Kidney (tissue), 14 donors: ENCODE results near the gene MATR3. TPM values are rescaled to one million over a fixed set of nuclear protein-coding genes. Genes with fewer than 3 reads are reported as not detected.

Experiments used
- DNase-seq, 5 donors: peaks; one replicate each; pipeline ENCODE4 v3.0.0-alpha.2; 2013 to 2020
- FAIRE-seq: peaks from 2 replicates; lab custom pipeline; 2012; peaks lifted over from hg19 to GRCh38; lab: Jason Lieb, UNC
- H3K27ac ChIP-seq, 2 donors: one replicate each; pipeline ENCODE4 v1.7.0; 2013; ENCODE audit warnings: low read depth in 2 of 2, low read length in 2 of 2, inconsistent platforms in 1 of 2
- H3K27me3 ChIP-seq: one replicate; pipeline ENCODE4 v1.7.1; 2013; ENCODE audit warnings: low read length, inconsistent platforms; ENCODE audit not compliant: control insufficient read depth, insufficient read depth
- H3K36me3 ChIP-seq, 3 donors: one replicate each; pipeline versions ENCODE4 v1.7.0 to v1.7.1; 2013; ENCODE audit warnings: low read length in 3 of 3, control low read depth in 1 of 3, inconsistent platforms in 1 of 3; ENCODE audit not compliant: insufficient read depth in 3 of 3, control insufficient read depth in 2 of 3
- H3K4me1 ChIP-seq, 3 donors: one replicate each; pipeline versions ENCODE4 v1.7.0 to v1.7.1; 2013; ENCODE audit warnings: low read length in 3 of 3, inconsistent platforms in 1 of 3, low read depth in 1 of 3; ENCODE audit not compliant: control insufficient read depth in 2 of 3, insufficient read depth in 2 of 3
- H3K4me3 ChIP-seq, 3 donors: one replicate each; pipeline versions ENCODE4 v1.7.0 to v1.8.1; 2013; ENCODE audit warnings: low read length in 3 of 3, control low read depth in 1 of 3, inconsistent platforms in 1 of 3
- H3K9ac ChIP-seq, 3 donors: one replicate each; pipeline versions ENCODE4 v1.7.0 to v1.7.1; 2013; ENCODE audit warnings: low read length in 3 of 3, control low read depth in 1 of 3, inconsistent platforms in 1 of 3
- H3K9me3 ChIP-seq, 3 donors: one replicate each; pipeline versions ENCODE4 v1.7.0 to v1.7.1; 2013; ENCODE audit warnings: low read length in 3 of 3, control low read depth in 1 of 3, inconsistent platforms in 1 of 3; ENCODE audit not compliant: control insufficient read depth in 2 of 3, insufficient read depth in 1 of 3
- intact Hi-C: fragments of 100-400 bp; cut with DNase I; formaldehyde crosslinking; loops from one replicate; pipeline ENCODE4 v1.11.1; 2022
- polyA plus RNA-seq: library from polyadenylated mRNA; stranded (reverse); fragments of 350-450 nt; fragmentation: Illumina TruSeq; extraction: RNeasy Lipid Tissue Mini Kit (QIAGEN cat#74804); gene quantifications from one replicate; pipeline ENCODE4 v1.2.3, GENCODE V29; 2014; ENCODE audit warnings: low read depth, low replicate concordance; ENCODE audit not compliant: insufficient read depth
- total RNA-seq: library from RNA; stranded (reverse); fragmentation: NEBNext Ultra II Directional; extraction: Animal tissue kit (Norgen Biotek cat#: 25700); gene quantifications from one replicate; pipeline ENCODE4 v1.2.1, GENCODE V29; 2021
- TF ChIP-seq, protein P1 (sequence below): IDR thresholded peaks from 3 replicates; pipeline ENCODE4 v1.5.1; 2012; ENCODE audit warnings: mild to moderate bottlenecking, moderate library complexity, borderline replicate concordance; ENCODE audit not compliant: insufficient read depth; ENCODE audit errors: extremely low read depth
- donor health status: control.
- donor health status: control.
- donor health status: control.
- donor health status: control.
- donor health status: control.
- donor health status: DM: yes; HTN: yes; CAD: no.
- donor health status: Normal renal cell carcinoma (clear cell type).

Gene MATR3
- total and polyA plus RNA-seq, 2 donors from 2014 or later: 124 to 215 TPM

DNA sequence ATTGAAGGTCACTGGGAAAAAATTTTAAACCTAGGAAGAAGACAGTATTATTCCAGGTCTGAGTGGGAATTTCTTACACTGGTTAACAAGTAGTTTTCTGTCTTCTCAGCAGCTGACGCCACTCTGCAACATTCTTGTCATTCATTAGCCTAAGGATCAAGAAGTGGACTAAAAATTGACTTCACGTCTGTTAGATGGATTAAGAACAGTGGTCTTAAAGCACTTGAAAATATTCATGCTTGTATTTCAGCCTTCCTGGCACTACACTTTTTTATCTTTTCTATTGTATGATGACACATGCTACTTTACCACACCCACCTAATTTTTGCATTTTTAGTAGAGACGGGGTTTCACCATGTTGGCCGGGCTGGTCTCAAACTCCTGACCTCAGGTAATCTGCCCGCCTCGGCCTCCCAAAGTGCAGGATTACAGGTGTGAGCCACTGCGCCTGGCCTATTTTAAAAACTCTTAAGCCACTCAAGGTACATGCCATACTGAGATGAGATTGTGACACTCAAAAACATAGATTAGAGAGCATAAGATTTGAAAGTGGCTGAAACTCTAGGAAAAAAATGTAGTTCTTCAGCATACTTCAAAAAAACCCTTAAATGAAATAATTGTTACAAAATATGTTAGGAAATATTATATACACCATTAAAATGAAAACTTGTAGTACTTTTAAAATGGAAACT lies 8.4 kb downstream of the MATR3 start:
- Histone ChIP-seq H3K36me3 (no peaks in the 10 kb centered on the region), H3K9ac (no peak overlapping the region), H3K27me3 (no peaks in the 10 kb centered on the region), H3K4me1 (peaks cover 3 to 27% (median 18%) of the 10 kb centered on the region in 3 donors), H3K27ac (no peak overlapping the region), H3K9me3 (no peaks in the 10 kb centered on the region), H3K4me3 (no peak overlapping the region)
- no peak for DNase-seq
- intact Hi-C loops: no loop called here
- TF ChIP-seq, protein P1, sequence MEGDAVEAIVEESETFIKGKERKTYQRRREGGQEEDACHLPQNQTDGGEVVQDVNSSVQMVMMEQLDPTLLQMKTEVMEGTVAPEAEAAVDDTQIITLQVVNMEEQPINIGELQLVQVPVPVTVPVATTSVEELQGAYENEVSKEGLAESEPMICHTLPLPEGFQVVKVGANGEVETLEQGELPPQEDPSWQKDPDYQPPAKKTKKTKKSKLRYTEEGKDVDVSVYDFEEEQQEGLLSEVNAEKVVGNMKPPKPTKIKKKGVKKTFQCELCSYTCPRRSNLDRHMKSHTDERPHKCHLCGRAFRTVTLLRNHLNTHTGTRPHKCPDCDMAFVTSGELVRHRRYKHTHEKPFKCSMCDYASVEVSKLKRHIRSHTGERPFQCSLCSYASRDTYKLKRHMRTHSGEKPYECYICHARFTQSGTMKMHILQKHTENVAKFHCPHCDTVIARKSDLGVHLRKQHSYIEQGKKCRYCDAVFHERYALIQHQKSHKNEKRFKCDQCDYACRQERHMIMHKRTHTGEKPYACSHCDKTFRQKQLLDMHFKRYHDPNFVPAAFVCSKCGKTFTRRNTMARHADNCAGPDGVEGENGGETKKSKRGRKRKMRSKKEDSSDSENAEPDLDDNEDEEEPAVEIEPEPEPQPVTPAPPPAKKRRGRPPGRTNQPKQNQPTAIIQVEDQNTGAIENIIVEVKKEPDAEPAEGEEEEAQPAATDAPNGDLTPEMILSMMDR: no peak
- no peak for FAIRE-seq

DNA sequence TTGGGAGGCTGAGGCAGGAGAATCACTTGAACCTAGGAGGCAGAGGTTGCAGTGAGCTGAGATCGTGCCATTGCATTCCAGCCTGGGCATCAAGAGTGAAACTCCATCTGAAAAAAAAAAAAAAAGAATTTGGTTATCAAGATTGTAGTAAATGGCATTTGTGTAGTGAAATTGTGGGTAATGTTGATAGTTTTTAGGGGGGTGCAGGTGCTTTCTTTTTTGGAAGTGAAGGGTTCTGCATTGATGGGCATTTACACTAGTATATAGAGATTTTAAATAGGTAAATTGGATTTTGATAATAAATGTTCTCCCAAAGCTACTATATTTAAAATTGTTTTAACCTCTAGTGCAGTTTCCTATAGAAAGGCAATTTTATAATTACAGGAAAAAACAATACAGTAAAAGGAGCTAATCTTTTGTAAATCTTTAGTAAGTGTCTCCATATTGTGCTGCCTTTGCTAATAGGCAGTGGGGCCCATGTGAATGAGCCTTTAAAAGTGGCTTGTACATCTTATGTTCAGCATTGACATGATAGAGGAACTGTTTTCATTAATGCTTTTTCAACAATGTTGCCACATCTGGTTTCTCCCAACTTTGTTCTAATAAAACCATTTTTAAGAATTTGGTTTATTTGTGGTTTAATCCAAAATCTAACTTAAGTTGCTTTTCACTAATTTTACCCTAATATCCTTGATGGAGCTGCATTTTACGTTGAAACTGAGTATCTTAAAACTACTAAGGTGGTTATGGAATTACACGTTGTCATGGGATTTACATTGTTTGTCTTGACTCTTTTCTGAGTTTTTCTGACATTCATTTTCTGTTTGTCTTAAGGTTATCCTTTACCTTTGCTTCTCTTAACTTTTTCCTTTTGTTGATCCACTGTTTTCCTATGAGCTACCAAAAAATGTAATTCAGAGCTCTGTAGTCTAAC lies 11.1 kb downstream of the MATR3 start:
- Histone ChIP-seq H3K27me3 (no peaks in the 10 kb centered on the region), H3K27ac (no peak overlapping the region), H3K9ac (no peak overlapping the region), H3K9me3 (no peaks in the 10 kb centered on the region), H3K4me3 (no peak overlapping the region), H3K4me1 (peaks cover under 1 to 11% (median 6%) of the 10 kb centered on the region in 3 donors), H3K36me3 (no peaks in the 10 kb centered on the region)
- TF ChIP-seq, protein P1: no peak
- intact Hi-C loops: no loop called here
- FAIRE-seq (no peak), DNase-seq (no peak)

DNA sequence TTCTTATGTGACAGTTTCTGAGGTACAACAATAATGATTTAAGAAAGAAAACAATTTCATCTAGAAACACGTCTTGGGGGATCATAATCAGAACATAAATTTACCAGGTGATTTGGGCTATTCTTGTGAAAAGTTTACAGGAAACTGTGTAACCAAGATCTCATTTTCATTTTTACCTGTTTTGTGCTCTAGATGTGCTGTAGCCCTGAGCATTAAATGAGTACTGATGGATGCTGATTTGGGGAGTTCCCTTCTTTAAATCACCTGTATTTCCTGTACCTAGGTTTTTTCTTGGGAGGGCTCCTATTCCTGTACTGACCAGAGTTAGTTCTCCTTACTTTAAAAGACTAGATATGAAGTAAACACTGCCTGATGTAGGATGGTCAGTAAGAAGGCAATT lies 12.7 kb downstream of the MATR3 start:
- intact Hi-C loops: no loop called here
- H3K27ac ChIP-seq: no peak overlapping the region
- no peak overlapping the region for H3K4me3 ChIP-seq
- no peak for FAIRE-seq
- H3K9me3 ChIP-seq: no peaks in the 10 kb centered on the region
- TF ChIP-seq, protein P1: no peak
- H3K4me1 ChIP-seq: peaks cover 0 to 11% (median 4%) of the 10 kb centered on the region in 3 donors
- no peak for DNase-seq
- no peaks in the 10 kb centered on the region for H3K36me3 ChIP-seq
- H3K27me3 ChIP-seq: no peaks in the 10 kb centered on the region
- H3K9ac ChIP-seq: no peak overlapping the region
